ENCODE measurements around the gene GOSR1. TPM values are rescaled to one million over a fixed set of nuclear protein-coding genes. Genes with fewer than 3 reads are reported as not detected.
"Not testable (repeated sequence)": the region's sequence is repeated elsewhere in the genome, so short reads cannot be mapped to it uniquely, and the experiment has no call there.

GOSR1 gene
- total RNA-seq, 2 donors from 2014 or later, result 48.7 to 53.9 TPM

DNA sequence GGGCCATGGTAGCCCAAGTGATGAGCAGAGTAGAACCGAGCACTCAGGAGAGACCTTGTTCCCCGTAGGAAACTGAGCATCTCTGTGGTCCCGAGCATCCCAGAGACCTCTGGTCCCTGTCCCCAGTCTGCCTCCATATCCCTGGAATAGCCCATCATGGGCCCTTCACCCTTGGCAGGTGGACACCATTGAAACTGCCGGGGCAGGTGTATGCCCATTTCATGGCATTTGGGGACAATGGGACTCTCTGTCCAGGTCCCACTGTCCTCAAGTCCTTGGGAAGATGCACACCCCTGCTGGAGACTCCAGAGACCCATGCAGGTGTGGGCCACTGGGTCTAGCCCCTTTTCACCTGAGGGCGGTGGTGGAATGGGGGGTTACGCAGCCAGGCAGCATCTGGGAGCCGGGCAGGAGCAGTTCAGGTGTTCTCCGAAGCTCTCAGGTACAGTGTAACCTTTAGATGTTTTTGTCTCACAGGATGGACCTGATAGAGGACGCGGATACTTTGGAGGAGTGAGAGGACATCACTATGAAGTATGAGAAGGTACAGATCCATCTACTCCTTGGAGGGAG is 75.9 kb downstream of the GOSR1 start:
- TF ChIP-seq, protein P1, sequence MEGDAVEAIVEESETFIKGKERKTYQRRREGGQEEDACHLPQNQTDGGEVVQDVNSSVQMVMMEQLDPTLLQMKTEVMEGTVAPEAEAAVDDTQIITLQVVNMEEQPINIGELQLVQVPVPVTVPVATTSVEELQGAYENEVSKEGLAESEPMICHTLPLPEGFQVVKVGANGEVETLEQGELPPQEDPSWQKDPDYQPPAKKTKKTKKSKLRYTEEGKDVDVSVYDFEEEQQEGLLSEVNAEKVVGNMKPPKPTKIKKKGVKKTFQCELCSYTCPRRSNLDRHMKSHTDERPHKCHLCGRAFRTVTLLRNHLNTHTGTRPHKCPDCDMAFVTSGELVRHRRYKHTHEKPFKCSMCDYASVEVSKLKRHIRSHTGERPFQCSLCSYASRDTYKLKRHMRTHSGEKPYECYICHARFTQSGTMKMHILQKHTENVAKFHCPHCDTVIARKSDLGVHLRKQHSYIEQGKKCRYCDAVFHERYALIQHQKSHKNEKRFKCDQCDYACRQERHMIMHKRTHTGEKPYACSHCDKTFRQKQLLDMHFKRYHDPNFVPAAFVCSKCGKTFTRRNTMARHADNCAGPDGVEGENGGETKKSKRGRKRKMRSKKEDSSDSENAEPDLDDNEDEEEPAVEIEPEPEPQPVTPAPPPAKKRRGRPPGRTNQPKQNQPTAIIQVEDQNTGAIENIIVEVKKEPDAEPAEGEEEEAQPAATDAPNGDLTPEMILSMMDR (IDR thresholded peaks at IDR 0.05), result no peak
- intact Hi-C loops (cut with DNase I), result no loop called here
- Histone ChIP-seq H3K36me3 (no peaks in the 10 kb centered on the region), H3K9me3 (no peaks in the 10 kb centered on the region), H3K9ac (ENCODE audit: low read depth in 2 of 2, low read length in 2 of 2) (no peak overlapping the region), H3K4me3 (no peak overlapping the region), H3K4me1 (no peaks in the 10 kb centered on the region), H3K27me3 (no peaks in the 10 kb centered on the region), H3K27ac (no peak overlapping the region)
- no peak for DNase-seq

DNA sequence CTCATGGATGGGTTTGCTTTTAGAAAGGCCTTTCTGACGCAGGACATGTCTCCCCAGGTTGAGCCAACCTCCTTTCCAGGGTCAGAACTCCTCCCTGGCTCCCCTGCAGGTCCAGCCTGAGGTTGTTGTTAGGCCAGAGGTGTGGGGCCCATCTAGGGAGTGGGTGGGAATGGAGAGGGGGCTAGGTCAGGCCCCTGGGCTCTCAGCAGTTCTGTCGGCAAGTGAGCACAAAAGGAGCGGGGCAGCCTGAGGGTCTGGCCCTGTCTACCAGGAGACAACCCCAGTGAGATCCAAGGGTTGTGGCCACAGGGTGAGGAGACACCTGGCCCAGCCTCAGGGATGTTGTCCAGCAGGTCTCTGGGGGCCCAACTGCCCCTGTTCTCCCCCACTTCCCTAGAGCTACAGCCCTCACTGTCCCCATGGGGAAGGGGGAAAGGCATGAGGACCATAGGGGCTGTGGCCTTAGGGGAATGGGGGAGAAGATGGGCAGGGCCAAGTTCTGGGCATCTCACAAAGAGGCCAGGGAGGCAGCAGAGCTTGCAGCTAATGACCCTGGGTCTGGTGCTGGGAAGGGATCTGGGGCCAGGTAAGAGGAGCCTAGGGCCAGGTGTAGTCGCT is 76.7 kb downstream of the GOSR1 start:
- H3K9me3 ChIP-seq; H3K4me1 ChIP-seq; H3K9ac ChIP-seq (ENCODE audit: low read depth in 2 of 2, low read length in 2 of 2); H3K27ac ChIP-seq; H3K27me3 ChIP-seq; intact Hi-C loops (cut with DNase I); H3K4me3 ChIP-seq; DNase-seq; H3K36me3 ChIP-seq: not testable (repeated sequence)

DNA sequence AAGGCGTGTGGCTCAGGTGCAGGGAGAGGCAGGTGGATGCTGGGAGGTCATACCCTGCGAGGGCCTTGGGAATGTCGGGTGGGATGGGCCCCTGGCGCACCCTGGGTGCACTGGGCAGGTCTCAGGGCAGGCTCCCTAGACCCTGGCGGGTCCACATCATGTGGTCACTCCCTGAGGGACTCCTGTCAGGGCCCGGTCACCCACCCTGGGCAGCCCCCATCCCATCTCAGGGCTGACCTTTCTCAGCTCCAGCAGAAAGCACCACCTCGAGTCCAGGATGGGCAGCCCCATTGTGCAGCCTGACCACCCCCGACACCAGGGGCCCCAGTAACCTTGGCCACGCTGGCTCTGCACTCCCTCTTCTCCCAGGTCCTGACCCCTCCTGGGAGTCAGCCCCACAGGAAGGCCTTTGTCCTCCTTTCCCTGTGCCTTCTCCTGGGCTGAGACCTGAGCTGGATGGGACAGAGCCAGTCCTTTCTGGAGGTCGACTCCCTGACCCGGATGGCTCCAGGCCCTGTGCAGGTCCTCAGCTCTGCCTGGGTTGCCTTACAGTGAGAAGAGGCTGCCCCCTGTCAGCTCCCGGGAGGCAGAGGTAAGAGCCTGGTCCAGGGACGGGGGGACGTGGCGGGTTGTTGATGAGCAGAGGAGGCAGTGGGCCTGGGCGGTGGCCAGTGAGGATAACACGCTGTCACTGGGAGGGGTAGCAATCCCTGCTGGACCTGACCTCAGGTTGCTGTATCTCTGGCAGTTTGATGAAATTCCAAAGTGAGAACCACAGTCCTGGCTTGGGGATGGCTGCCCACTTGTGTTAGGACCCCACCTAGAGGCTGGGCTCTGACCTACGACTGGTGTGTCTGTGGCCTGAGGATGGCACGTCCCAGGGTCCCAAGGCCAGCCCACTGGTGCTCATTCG is 77.9 kb downstream of the GOSR1 start:
- Histone ChIP-seq H3K4me3 (no peak overlapping the region), H3K9me3 (no peaks in the 10 kb centered on the region), H3K27ac (no peak overlapping the region), H3K9ac (ENCODE audit: low read depth in 2 of 2, low read length in 2 of 2) (no peak overlapping the region), H3K4me1 (no peaks in the 10 kb centered on the region), H3K27me3 (no peaks in the 10 kb centered on the region), H3K36me3 (no peaks in the 10 kb centered on the region)
- no peak for DNase-seq
- intact Hi-C loops (cut with DNase I), result no loop called here
- TF ChIP-seq, protein P1 (IDR thresholded peaks at IDR 0.05), result no peak

DNA sequence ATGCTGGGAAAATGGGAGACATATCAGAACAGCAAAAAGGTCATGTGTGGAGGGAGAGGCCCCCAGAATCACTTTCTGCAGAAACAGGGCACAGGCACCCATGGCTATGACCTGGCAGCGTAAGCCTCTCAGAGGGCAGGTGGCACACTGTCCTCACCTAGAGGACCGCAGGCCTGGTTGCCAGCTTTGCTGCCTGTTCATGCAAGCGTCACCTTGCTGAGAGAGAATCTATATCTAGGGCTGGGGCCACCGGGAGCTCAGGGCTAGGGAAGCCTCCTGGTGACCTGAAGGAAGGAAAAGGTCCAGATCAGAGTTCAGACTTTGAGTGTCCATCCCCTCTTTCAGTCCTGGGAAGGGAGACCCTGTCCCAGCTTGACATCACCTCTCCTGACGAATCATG is 78.7 kb downstream of the GOSR1 start:
- H3K27ac ChIP-seq, result no peak overlapping the region
- H3K4me1 ChIP-seq, result no peaks in the 10 kb centered on the region
- no peaks in the 10 kb centered on the region for H3K9me3 ChIP-seq
- H3K36me3 ChIP-seq, result no peaks in the 10 kb centered on the region
- no peaks in the 10 kb centered on the region for H3K27me3 ChIP-seq
- intact Hi-C loops (cut with DNase I), result no loop called here
- H3K4me3 ChIP-seq, result no peak overlapping the region
- TF ChIP-seq, protein P1 (IDR thresholded peaks at IDR 0.05), result no peak
- no peak for DNase-seq
- H3K9ac ChIP-seq (ENCODE audit: low read depth in 2 of 2, low read length in 2 of 2), result no peak overlapping the region

DNA sequence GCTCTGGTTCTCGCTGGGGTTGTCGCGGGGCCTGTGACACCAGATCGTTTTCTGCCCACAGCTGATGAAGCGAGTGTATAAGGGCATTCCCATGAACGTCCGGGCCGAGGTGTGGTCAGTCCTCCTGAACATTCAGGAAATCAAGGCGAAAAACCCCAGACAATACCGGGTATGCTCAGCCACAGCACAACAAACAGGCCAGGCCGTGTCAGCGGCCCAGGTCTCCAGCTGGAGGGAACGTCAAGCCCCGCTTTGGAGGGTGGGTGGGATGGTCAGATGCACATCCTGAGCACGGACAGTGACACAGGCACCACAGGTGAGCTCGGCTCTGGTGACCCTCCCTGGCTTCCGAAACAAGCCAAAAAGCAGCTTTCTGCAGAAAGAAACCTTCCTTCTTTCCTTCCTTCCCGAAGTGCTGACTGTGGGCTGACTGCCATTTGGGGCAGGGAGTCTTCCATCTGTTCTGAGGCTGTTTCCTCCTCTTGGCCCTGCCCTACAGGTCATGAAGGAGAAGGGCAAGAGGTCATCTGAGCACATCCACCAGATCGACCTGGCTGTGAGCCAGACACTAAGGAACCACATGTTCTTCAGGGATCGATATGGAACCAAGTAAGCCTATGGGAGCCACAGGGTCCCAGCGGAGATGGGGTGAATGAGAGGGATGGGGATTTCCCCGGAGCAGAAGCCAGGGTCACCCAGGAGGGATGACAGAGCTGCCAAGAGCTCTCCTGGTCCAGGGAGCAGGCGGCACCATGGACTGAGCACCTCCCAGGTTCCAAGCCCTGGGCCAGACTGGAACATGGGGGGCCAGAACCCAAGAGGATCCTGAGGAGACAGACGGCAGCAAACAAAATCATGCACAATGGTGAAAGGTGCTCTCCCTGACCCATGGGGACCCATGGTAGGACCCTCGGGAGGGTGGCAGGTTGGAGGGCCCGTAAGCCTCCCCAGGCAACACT is 79.4 kb downstream of the GOSR1 start:
- Histone ChIP-seq H3K4me3 (no peak overlapping the region), H3K27ac (no peak overlapping the region), H3K27me3 (no peaks in the 10 kb centered on the region), H3K36me3 (no peaks in the 10 kb centered on the region), H3K4me1 (no peaks in the 10 kb centered on the region), H3K9me3 (no peaks in the 10 kb centered on the region), H3K9ac (ENCODE audit: low read depth in 2 of 2, low read length in 2 of 2) (no peak overlapping the region)
- no peak for DNase-seq
- intact Hi-C loops (cut with DNase I), result no loop called here
- TF ChIP-seq, protein P1 (IDR thresholded peaks at IDR 0.05), result no peak

All from colonic mucosa (tissue), 4 donors.